Neutrophil (primary cell): ENCODE measurements around the gene MBLAC2.

Experiments
- H3K27ac ChIP-seq: fragments of 200-600 bp; sonication (generic); 2 replicates; pipeline ENCODE4 v1.5.1; 2016; ENCODE audit warnings: mild to moderate bottlenecking, moderate library complexity
- H3K27me3 ChIP-seq: fragments of 200-600 bp; sonication (generic); 2 replicates; pipeline ENCODE4 v1.6.0; 2016; ENCODE audit warnings: mild to moderate bottlenecking
- H3K36me3 ChIP-seq: fragments of 200-600 bp; sonication (generic); 2 replicates; pipeline ENCODE4 v1.5.1; 2017
- H3K4me1 ChIP-seq, 2 experiments: fragments of 200-600 bp in 1 of 2; sonication (generic) in 1 of 2; 1 replicate in 1 of 2; 2 replicates in 1 of 2; pipeline versions ENCODE4 v1.5.1 to v1.6.1; 2013 to 2016; ENCODE audit warnings: low read depth in 1 of 2, low read length in 1 of 2, mild to moderate bottlenecking in 1 of 2, moderate library complexity in 1 of 2; ENCODE audit not compliant: control insufficient read depth in 1 of 2, insufficient read depth in 1 of 2
- H3K4me3 ChIP-seq, 2 experiments: fragments of 200-600 bp in 1 of 2; sonication (generic) in 1 of 2; 1 replicate in 1 of 2; 2 replicates in 1 of 2; pipeline ENCODE4 v1.5.1; 2013 to 2016; ENCODE audit warnings: low read depth in 1 of 2, low read length in 1 of 2, mild to moderate bottlenecking in 1 of 2, moderate library complexity in 1 of 2
- H3K9me3 ChIP-seq: fragments of 200-600 bp; sonication (generic); 2 replicates; pipeline ENCODE4 v1.5.1; 2016
- TF ChIP-seq, protein P1 (sequence below): fragments of 200-600 bp; sonication (generic); IDR thresholded peaks from 2 replicates; pipeline ENCODE4 v1.5.1; 2016; ENCODE audit warnings: antibody characterized with exemption

MBLAC2 gene

DNA sequence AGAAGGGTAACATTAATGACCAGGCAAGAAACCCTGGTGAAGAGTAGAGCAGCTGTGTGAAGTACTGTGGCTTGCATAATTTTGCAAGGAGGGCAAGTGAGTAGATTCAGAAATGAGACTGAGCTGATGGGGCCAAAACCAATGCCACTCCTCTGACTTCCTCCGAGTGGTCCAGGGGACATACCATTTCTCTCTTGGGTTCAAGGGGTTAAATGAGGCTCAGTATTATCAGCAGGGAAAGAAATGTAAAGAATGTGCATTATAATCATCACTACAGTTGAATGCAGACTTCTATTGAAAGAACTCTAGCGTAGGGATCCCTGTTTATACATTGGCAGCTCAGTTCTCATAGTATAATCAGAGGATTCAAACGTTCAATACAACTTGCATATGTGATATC, 10.0 kb upstream of the MBLAC2 start:
- TF ChIP-seq, protein P1, sequence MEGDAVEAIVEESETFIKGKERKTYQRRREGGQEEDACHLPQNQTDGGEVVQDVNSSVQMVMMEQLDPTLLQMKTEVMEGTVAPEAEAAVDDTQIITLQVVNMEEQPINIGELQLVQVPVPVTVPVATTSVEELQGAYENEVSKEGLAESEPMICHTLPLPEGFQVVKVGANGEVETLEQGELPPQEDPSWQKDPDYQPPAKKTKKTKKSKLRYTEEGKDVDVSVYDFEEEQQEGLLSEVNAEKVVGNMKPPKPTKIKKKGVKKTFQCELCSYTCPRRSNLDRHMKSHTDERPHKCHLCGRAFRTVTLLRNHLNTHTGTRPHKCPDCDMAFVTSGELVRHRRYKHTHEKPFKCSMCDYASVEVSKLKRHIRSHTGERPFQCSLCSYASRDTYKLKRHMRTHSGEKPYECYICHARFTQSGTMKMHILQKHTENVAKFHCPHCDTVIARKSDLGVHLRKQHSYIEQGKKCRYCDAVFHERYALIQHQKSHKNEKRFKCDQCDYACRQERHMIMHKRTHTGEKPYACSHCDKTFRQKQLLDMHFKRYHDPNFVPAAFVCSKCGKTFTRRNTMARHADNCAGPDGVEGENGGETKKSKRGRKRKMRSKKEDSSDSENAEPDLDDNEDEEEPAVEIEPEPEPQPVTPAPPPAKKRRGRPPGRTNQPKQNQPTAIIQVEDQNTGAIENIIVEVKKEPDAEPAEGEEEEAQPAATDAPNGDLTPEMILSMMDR: no peak
- no peaks in the 10 kb centered on the region for H3K9me3 ChIP-seq
- no peaks in the 10 kb centered on the region for H3K27me3 ChIP-seq
- H3K4me3 ChIP-seq: no peak overlapping the region
- no peaks in the 10 kb centered on the region for H3K4me1 ChIP-seq
- no peak overlapping the region for H3K27ac ChIP-seq
- no peaks in the 10 kb centered on the region for H3K36me3 ChIP-seq

GRCh38 chr5:90483206-90483605, 8.6 kb upstream of the MBLAC2 start:
- Histone ChIP-seq H3K4me1 (no peaks in the 10 kb centered on the region), H3K4me3 (no peak overlapping the region), H3K27ac (no peak overlapping the region), H3K9me3 (no peaks in the 10 kb centered on the region), H3K36me3 (no peaks in the 10 kb centered on the region), H3K27me3 (no peaks in the 10 kb centered on the region)
- TF ChIP-seq, protein P1: no peak

DNA sequence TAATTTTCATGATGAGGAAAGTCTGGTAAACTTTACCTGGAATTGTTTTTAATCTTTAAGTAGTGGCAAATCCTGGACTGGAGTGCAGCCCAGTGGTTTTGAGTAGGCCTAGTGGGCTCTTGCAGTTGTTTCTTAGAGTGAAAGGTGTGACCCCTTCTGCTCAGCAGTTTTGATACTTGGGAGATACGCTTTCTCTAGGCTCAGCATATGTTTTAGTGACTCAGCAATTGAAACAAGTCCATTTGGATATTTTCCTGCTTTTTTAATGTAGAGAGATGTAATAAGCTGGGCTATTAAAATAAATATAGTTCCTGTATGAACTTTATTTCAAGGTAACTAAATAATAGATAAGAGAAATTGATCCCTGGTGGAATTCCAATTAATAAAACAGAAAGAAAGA, 6.1 kb upstream of the MBLAC2 start:
- no peaks in the 10 kb centered on the region for H3K4me1 ChIP-seq
- TF ChIP-seq, protein P1: no peak
- no peak overlapping the region for H3K4me3 ChIP-seq
- H3K36me3 ChIP-seq: no peaks in the 10 kb centered on the region
- no peak overlapping the region for H3K27ac ChIP-seq
- no peaks in the 10 kb centered on the region for H3K9me3 ChIP-seq
- no peaks in the 10 kb centered on the region for H3K27me3 ChIP-seq

GRCh38 chr5:90479611-90480385, 5.2 kb upstream of the MBLAC2 start:
- TF ChIP-seq, protein P1: no peak
- Histone ChIP-seq H3K36me3 (no peaks in the 10 kb centered on the region), H3K4me3 (no peak overlapping the region), H3K27ac (no peak overlapping the region), H3K4me1 (peaks cover 4% of the 10 kb centered on the region in 2 experiments), H3K9me3 (no peaks in the 10 kb centered on the region), H3K27me3 (no peaks in the 10 kb centered on the region)

GRCh38 chr5:90477621-90478215, 3.1 kb upstream of the MBLAC2 start:
- H3K4me3 ChIP-seq: no peak overlapping the region
- H3K36me3 ChIP-seq: no peaks in the 10 kb centered on the region
- H3K27me3 ChIP-seq: peaks cover 10% of the 10 kb centered on the region
- TF ChIP-seq, protein P1: no peak
- H3K27ac ChIP-seq: no peak overlapping the region
- H3K4me1 ChIP-seq: peaks cover 19 to 20% of the 10 kb centered on the region in 2 experiments
- no peaks in the 10 kb centered on the region for H3K9me3 ChIP-seq
